Muscle layer of colon (tissue), 2 donors: ENCODE measurements around the gene ANO9.

Experiments used
- H3K27ac ChIP-seq: one replicate; pipeline ENCODE4 v1.7.0; 2013; ENCODE audit warnings: low read depth, mild to moderate bottlenecking, low read length, moderate library complexity
- H3K27me3 ChIP-seq, 2 donors: one replicate each; pipeline ENCODE4 v1.7.0; 2013; ENCODE audit warnings: low read length in 2 of 2, mild to moderate bottlenecking in 2 of 2; ENCODE audit not compliant: insufficient read depth in 2 of 2, control insufficient read depth in 1 of 2
- H3K36me3 ChIP-seq: one replicate; pipeline ENCODE4 v1.7.0; 2013; ENCODE audit warnings: mild to moderate bottlenecking, low read length; ENCODE audit not compliant: insufficient read depth
- H3K4me1 ChIP-seq: one replicate; pipeline ENCODE4 v1.7.0; 2013; ENCODE audit warnings: mild to moderate bottlenecking, low read length; ENCODE audit not compliant: insufficient read depth
- H3K4me3 ChIP-seq, 2 donors: one replicate each; pipeline ENCODE4 v1.7.0; 2013; ENCODE audit warnings: low read length in 2 of 2, low read depth in 1 of 2, mild to moderate bottlenecking in 1 of 2, moderate library complexity in 1 of 2
- H3K9ac ChIP-seq: one replicate; pipeline ENCODE4 v1.7.0; 2013; ENCODE audit warnings: low read length
- H3K9me3 ChIP-seq: one replicate; pipeline ENCODE4 v1.7.0; 2013; ENCODE audit warnings: mild to moderate bottlenecking, low read length
- donor health status: abdominal sarcoma.
- donor health status: Adenocarcinoma of cecum.

The ANO9 gene

DNA sequence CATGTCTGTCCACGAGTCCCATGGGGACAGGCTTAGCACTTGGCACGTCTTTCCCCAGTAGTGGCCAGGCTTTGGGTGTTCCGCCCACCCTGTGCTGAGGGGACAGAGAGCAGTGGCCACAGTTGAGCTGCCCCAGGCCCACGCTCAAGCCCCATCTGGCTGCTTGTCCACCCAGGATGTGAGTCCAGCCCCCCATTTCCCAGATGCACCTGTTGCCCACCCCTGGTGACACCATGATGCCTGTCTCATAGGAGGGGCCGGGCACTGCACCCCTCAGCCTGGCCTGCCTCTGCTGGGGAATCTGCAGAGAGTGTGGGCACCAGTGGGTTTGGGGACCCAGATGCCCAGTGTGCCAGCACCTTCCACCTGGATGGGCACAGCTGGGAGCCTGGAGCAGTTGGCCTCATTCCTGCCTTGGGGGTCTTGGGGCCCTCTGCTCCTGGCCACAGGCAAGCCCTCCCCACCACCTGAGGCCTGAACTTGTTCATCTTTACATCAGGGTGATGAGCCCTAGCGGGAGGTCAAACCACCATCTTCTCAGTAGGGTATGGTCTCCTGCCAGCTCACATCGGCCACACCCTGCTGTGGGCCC is 32.7 kb downstream of the ANO9 start:
- Histone ChIP-seq H3K4me3 (no peak overlapping the region), H3K9ac (no peak overlapping the region), H3K36me3 (no peaks in the 10 kb centered on the region), H3K27me3 (no peaks in the 10 kb centered on the region), H3K4me1 (peaks cover 12% of the 10 kb centered on the region), H3K27ac (no peak overlapping the region), H3K9me3 (no peaks in the 10 kb centered on the region)

GRCh38 chr11:408154-409007 is 33.4 kb downstream of the ANO9 start:
- H3K36me3 ChIP-seq = no peaks in the 10 kb centered on the region
- H3K27ac ChIP-seq = no peak overlapping the region
- H3K27me3 ChIP-seq = no peaks in the 10 kb centered on the region
- no peak overlapping the region for H3K4me3 ChIP-seq
- H3K9me3 ChIP-seq = no peaks in the 10 kb centered on the region
- no peak overlapping the region for H3K9ac ChIP-seq
- peaks cover 12% of the 10 kb centered on the region for H3K4me1 ChIP-seq

DNA sequence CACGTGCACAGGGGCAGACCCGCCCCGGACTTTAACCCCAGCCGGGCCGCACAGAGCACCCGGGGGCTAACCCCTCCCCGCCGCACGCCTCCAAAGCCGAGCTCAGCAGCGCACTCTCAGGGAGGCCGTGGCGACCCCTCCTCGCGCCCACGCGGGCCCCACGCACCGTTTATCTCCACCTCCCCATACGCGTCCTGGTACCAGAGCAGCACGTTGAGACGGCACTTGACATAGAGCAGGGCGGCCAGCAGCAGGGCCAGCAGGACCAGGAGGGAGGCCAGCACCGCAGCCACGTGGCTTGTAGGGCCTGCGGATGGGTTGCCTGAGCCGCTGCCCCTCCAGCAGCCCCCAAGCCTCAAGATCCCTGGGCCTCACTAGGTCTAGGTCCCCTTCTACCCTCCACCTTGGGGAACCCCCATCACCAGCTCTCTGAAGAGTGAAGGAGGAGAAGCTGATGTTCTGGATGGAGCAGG is 34.1 kb downstream of the ANO9 start:
- Histone ChIP-seq H3K4me3 (peak overlapping the region in 1 of 2 donors; percentile 8), H3K36me3 (no peaks in the 10 kb centered on the region), H3K9ac (no peak overlapping the region), H3K4me1 (peaks cover 12% of the 10 kb centered on the region), H3K27ac (no peak overlapping the region), H3K27me3 (no peaks in the 10 kb centered on the region), H3K9me3 (no peaks in the 10 kb centered on the region)

GRCh38 chr11:406796-407650 is 34.8 kb downstream of the ANO9 start:
- Histone ChIP-seq H3K9ac (no peak overlapping the region), H3K9me3 (no peaks in the 10 kb centered on the region), H3K27me3 (no peaks in the 10 kb centered on the region), H3K36me3 (no peaks in the 10 kb centered on the region), H3K4me1 (peaks cover 12% of the 10 kb centered on the region), H3K27ac (peak overlapping the region; percentile 56), H3K4me3 (peak overlapping the region; percentile 71 to 79)

GRCh38 chr11:405954-406795 is 35.6 kb downstream of the ANO9 start:
- Histone ChIP-seq H3K9ac (no peak overlapping the region), H3K27ac (peak overlapping the region; percentile 56), H3K36me3 (no peaks in the 10 kb centered on the region), H3K27me3 (no peaks in the 10 kb centered on the region), H3K9me3 (no peaks in the 10 kb centered on the region), H3K4me3 (peak overlapping the region; percentile 71 to 79), H3K4me1 (peaks cover 12% of the 10 kb centered on the region)

DNA sequence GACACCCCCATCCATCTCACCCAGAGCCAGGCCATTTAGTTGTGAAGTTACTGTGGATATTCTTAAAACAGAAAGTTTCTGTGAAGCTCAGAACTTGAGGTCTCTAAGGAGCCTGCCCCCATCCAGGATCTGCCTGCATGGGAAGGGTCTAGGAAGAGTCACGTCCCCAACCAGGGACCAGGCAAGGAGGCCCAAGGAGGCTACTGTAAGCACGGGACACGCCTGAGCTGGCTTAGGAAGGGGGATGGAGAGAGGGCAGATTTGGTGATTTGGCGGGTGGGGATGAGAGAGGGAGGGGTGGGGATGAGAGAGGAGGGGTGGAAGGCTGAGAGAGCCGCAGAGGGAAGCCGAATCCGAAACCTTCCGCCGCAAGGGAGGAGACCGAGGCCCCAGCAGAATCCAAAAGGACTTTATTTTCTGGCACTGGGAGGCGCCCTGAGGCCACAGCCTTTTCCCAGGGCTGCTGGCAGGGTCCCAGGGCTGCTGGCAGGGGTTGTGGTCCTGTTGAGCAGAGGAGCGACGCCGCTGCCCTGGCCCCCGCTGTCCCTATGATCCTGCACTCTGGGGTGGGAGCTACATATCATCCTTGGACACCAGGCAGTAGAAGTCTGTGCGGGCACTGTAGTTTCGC is 36.4 kb downstream of the ANO9 start:
- Histone ChIP-seq H3K27me3 (no peaks in the 10 kb centered on the region), H3K4me1 (peaks cover 12% of the 10 kb centered on the region), H3K4me3 (peak overlapping the region in 1 of 2 donors; percentile 71), H3K27ac (no peak overlapping the region), H3K9ac (no peak overlapping the region), H3K36me3 (no peaks in the 10 kb centered on the region), H3K9me3 (no peaks in the 10 kb centered on the region)

- Histone ChIP-seq H3K4me1 (peaks cover 12% of the 10 kb centered on the region), H3K9me3 (no peaks in the 10 kb centered on the region), H3K27me3 (no peaks in the 10 kb centered on the region), H3K9ac (no peak overlapping the region), H3K36me3 (no peaks in the 10 kb centered on the region), H3K4me3 (no peak overlapping the region), H3K27ac (no peak overlapping the region)
Measured at GRCh38 chr11:404551-405264, 37.1 kb downstream of the ANO9 start.

DNA sequence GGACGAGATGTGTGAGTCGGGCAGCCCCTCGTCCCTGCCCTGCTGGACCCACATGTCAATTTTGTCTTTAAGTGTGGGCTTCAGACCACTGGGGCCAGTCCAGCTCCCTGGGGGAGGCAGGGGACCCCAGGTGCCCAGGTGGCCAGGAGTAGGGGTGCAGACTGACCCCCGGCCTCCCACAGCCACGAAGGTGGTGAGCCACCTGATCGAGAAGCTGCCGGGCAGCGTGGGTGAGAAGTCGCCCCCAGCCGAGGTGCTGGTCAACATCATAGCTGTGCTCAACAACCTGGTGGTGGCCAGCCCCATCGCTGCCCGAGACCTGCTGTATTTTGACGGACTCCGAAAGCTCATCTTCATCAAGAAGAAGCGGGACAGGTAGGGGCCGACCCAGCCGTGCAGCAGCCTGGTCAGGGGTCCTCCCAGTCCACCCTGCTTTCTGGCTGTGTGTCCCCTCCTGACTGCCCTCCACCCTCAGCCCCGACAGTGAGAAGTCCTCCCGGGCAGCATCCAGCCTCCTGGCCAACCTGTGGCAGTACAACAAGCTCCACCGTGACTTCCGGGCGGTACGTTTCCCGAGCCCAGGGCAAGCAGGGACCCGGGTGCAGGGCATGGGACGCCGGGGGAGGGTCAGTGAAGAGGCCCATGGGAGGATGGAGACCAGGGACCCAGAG is 37.9 kb downstream of the ANO9 start:
- Histone ChIP-seq H3K36me3 (no peaks in the 10 kb centered on the region), H3K4me3 (no peak overlapping the region), H3K4me1 (peaks cover 12% of the 10 kb centered on the region), H3K27ac (no peak overlapping the region), H3K9me3 (no peaks in the 10 kb centered on the region), H3K27me3 (no peaks in the 10 kb centered on the region), H3K9ac (no peak overlapping the region)

- Histone ChIP-seq H3K4me3 (no peak overlapping the region), H3K27me3 (no peaks in the 10 kb centered on the region), H3K9me3 (no peaks in the 10 kb centered on the region), H3K9ac (no peak overlapping the region), H3K36me3 (no peaks in the 10 kb centered on the region), H3K4me1 (peaks cover 12% of the 10 kb centered on the region), H3K27ac (no peak overlapping the region)
Measured at GRCh38 chr11:403021-403760, 38.6 kb downstream of the ANO9 start.
